NCI-H82 (cell line): Measurements from ENCODE around the gene EED.
"Not testable (repeated sequence)": the region's sequence is repeated elsewhere in the genome, so short reads cannot be mapped to it uniquely, and the experiment has no call there.

Source experiments
- DNase-seq: peaks from one replicate; lab custom pipeline; 2025; lab: John Stamatoyannopoulos, UW

EED gene

DNA sequence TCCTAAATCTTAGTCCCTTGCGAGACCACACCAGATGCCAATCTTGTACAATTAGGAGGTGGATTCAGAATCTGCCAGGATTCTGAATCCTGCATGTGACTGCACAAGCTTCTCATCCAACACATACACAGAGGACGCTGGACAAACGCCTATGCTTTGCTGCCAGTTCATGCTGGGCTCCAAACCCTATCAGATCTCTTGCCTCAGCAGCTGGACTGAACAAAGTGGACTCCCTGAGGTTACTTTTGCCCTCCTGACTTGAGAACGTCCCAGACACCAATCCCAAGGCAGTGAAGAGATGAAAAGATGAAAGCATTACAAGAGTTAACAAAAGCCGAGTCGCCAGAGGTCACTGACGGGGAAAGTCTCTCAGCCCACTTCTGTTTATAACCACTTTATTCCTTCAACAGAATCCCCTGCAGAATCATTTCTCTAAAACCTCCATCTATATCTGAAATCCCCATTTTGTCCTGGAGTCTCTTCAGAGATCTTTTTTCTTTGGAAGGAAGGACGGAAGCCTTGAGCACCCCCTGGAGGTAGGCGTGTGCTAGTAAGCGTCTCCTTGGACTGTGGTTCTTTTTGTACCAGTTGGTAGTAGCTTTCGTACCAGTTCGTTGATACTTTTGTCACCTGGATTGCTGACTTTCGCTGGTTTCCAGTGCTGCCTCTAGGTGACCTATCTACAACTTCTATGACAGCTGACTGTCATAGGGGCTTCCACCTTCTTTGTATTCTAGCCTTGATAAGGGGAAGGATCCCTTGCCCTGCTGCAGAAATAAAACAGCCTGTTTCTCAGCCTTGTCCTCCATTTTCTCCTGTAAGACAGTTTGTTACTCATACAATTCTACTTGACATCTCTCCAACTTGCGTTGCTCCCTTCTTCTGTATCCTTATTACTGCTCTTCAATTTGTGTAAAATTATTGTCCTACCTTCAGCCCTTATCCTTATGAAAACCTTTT lies 26.1 kb upstream of the EED start:
- peak; percentile 78 for DNase-seq

DNA sequence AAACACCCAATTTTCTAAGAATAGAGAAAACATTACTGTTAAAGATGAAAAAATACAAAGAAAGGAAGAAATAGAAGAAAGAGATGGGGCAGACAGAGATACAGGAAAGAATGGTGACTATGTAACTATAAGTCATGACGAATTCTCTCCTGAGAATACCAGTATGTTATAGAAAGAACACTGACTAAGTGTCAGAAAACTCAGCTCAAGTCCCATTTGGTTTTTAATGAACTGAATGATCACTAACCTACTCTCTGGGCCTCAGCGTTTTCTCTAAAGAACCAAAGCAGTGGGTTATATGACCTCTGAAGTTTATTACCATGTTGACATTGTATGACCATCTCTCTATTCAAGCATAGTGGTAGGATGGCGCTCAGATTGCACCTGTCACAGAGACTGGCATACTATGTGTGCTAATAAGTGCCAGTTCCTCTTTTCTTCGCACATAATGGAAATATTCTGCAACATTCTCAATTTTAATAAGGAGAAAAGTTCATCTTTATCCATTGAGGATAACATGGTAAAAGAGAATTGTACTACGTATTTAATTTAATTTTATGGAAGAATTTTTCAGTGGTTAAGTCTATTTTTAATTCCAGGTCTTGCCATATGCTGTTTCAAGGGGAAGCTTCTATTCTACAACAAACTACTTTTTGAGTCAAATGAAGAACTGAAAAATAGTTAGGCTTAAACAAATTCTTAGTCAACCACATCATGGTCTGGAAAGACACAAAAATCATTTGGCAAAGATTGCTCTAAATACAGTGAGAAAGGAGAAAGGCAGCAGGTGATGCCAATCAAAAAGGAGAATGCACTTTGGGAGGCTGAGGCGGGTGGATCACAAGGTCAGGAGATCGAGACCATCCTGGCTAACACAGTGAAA lies 25.0 kb upstream of the EED start:
- DNase-seq = no peak

DNA sequence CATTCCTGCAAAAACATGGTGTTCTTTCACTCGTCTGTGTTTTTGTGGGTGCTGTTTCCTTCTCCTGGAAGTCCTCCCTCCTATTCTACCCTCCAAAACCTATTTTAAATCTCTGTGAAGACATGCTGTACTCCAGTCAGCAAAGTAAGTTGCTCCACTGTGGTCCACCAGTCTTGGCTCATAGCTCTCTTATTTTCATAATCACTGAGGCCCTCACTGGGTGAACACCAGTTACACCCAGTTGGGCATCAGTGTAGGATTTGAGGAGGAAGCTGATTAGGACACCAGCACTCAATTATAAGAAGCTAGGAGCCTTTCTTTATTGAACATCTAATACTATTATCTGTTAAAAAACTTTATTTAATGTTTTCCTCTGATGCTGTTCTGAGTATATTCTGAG lies 23.9 kb upstream of the EED start:
- no peak for DNase-seq

DNA sequence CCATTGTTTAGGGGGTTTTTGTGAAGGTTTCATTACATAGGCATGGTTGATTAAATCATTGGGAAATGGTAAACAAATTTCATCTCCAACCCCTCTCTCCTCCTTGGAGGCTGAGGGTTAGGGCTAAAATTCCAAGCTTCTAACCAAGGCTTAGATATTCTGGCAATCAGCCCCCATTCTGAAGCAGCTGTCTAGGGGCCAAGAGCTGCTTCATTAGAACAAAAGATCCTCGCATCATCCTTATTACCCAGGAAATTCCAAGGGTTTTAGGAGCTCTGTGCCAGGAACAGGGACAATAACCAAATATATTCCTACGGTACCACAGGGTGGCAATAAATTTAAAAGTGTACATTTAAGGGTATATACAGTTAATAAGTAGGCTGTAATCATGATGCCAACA lies 22.5 kb upstream of the EED start:
- DNase-seq = no peak

DNA sequence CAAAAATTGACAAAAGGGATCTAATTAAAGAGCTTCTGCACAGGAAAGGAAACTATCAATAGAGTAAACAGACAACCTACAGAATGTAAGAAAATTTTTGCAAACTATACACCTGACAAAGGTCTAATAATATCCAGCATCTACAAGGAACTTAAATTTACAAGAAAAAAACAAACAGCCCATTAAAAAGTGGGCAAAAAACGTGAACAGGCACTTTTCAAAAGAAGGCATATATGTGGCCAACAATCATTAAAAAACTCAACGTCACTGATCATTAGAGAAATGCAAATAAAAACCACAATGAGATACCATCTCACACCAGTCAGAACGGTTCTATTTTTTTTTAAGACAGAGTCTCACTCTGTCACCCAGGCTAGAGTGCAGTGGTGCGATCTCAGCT lies 20.0 kb upstream of the EED start:
- not testable (repeated sequence) for DNase-seq

DNA sequence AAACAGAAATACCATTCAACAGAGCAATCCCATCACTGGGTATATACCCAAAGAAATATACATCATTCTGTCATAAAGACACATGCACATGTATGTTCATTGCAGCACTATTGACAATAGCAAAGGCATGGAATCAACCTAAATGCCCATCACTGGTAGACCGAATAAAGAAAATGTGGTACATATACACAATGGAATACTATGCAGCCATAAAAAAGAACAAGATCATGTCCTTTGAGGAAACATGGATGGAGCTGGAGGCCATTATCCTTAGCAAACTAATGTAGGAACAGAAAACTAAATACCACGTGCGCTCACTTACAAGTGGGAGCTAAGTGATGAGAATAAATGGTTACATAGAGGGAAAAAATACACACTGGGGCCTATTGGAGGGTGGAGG lies 19.2 kb upstream of the EED start:
- DNase-seq = not testable (repeated sequence)

DNA sequence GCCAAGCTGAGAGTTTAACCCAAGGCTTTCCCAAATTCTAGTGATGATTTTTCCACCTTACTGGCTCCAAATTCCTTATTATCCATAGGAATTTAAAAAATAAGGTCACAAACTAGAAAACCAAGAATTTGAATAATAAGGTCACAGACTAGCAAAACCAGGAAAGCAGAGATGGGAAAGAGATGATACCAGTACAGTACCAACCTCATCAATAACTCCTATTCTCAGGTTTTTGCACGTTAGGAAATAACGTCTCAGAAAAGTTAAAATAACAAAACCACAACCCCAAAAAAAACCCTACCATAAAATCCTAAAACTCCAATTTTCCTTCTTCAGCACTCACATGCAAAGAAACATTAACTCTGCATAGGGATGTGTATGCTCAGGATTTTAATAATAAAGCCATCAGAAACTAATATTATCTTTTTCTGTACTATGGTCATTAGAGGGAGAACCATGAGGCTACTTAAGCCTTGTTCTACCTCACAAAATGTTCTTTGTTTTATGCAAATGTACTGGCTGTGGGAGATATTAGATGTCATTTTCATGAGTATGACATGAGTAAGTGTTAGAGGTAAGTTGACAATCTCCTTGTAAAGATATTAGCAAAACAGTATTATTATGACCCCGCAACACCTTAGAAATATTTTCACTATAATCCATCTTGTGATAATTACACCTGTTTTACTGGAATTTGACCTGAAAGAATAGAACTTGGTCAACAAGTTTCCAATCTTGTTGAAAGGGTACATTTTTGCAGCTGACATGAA lies 16.1 kb upstream of the EED start:
- no peak for DNase-seq

DNA sequence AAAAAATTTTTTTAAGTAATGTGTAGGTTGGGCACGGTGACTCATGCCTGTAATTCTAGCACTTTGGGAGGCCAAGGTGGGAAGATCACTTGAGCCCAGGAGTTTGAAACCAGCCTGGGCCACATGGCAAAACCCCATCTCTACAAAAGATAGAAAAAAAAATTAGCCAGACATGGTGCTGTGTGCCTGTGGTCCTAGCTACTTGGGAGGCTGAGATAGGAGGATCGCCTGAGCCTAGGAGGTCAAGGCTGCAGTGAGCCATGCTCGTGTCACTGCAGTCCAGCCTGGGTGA lies 15.6 kb upstream of the EED start:
- DNase-seq = not testable (repeated sequence)

DNA sequence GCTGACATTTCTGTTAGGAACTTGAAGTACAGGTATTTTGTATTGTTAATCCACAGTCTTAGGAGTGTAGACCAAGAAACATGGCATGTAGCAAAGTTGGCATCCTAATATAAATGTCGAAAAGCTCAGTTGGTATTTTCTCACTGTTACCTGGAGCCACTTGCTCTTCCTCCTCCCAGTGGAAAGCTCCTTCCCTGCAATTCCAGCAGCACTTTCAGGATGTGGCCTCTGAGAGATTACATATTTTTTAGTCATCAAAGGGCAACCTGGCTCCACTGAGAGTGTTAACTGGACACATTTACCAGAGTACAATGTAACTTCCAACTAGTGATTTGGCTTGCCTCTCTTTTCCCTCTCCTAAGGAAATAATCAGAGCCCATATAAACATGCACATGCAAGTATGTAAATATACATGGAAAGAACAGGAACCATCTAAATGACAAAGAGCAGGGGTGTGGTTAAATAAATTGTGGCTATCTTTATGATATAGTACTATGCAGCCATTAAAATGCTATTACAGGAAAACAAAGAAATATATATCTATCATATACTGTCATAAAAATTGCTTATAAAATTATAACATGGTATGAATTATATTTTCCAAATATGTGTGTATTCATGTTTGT lies 14.3 kb upstream of the EED start:
- no peak for DNase-seq

DNA sequence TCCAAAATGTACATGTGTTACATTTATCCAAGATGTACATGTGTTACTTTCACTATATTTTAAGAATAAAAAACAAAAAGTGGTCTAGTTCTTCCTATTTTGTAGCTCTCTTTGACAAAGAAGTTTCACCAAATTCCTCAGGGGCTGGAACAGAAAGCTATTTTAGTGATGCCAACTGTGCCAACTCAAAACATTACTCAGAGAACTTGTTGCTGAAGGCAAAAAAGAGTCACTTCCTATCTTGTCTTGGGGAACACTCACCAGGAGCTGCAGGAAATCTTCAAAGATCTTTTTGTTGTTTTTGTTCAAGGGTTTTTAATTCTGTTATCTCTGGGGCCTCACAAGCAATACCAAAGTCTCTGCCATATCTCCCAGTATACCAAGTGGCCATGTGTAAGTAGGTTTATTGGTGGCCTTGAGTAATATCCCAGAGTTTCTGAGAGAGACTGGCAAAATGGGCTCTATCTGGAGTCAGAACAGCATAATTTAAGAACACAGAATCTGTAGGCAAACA lies 13.6 kb upstream of the EED start:
- no peak for DNase-seq

DNA sequence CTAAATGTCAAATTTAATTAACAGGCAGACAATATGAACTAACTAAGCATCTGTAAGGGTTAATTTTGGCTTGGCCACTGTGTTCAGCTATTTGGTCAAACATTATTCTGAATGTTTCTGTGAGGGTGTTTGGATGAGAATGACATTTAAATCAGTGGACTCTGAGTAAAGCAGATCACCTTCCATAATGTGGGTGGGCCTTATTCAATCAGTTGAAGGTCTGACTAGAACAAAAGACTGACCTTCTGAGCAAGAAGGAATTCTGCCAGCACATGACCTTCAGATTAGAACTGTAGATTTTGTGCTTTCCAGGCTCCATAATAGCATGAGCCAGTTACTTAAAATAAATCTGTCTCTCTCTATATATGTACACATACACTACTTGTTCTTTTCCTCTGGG lies 12.0 kb upstream of the EED start:
- no peak for DNase-seq

DNA sequence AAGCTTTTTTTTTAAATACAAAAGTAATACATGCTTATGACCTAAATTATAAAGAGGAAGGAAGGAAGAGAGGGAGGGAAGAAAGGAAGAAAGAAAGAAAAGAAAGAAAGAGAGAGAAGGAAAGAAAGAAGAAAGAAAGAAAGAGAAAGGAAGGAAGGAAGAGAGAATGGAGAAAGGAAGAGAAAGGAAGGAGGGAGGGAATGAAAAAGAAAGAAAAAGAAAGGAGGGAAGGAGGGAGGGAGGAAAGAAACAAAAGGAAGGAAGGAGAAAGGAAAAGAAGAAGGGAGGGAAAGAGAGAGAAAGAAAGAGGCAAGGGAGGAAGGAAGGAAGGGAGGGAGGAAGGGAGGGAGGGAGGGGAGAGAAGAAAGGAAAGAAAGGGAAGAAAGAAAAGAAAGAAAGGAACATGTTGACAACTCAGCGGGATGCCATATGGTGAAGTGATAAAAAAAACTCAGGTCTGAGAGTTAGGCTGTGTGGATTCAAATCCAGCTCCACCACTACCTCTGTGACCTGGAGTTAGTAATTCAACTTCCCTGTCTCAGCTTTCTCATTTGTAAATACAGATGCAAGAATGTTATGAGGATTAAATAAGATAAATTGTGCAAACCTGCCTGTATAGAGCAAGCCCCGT lies 9.6 kb upstream of the EED start:
- DNase-seq = peak; percentile 5

DNA sequence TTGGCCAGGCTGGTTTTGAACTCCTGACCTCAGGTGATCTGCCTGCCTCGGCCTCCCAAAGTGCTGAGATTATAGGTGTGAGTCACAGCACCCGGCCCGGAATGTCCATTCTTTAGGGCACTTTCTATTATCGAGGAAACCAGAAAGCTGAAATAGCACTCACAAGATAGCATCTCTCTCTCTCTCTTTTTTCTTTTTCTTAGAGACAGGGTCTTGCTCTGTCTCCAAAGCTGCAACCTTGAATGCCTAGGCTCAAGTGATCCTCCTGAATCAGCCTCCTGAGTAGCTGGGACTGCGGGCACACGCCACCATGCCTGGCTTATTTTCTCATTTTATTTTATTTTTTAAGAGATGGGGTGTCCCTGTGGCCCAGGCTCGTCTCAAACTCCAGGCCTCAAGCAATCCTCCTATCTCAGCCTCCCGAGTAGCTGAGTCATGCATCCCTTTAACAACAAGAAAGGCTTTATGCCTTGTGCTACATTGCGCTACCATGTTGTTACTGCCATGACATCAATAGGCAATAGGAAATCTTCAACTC lies 7.2 kb upstream of the EED start:
- DNase-seq = no peak

DNA sequence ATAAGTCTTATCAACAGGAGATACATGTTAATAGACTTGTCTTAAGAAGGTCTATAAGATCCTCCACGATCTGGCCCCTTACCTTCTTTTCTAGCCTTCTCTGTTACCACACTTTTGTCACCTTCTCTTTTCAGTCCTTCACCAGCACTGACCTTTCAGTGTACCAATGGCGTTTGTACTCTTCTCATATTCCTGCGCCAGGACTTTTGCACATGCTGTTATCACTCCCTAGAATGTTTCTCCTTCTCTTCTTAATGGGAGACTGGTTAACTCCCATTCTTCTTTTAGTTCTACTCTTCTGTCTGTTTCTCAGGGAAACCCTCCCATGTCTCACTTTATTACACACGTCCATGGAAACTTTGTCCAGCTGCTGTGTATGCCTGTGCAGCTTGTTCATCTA lies 4.4 kb upstream of the EED start:
- no peak for DNase-seq

DNA sequence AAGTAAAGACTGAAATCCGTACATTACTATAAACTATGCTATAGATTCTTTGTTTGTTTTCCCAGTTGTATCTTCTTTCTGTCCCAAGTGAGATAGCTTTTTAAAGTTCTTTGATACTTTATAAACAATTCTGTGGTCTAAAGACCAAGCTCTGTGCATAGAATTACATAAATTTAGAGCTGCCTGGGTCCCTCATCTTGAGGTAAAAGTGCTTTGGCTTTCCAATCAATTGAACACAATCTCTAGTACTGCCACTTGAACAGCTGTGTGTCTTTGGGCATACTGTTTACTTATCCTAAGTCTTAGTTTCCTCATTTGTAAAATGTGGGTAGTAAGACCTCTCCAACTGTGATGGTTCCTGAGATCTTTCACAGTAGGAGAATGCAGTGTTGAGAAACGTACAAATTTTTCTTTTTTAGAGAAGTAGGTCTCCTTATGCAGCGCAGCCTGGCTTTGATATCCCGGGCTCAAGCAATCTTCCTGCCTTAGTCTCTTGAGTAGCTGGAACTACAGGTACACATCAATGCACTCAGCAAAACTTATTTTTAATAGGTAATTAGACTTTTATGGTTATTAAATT lies 2.5 kb upstream of the EED start:
- no peak for DNase-seq

DNA sequence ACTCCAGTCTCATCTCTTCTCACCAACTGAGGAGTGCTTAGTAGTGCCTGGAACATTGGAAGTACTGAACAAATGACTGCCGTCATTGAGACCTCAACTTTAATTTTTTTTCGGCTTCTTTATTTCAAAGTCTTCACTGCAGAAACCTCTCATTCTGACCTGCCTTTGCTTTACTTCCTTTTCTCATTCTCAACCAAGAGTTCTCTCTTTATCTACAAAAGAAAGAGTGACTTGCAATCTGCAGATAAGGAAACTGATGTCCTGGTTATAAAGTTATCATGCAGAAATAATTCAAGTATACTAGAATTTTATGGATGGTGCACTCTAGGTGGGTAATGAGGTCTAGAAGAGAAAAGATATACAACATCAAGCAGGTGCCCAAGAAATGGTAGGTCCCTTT lies 1.2 kb upstream of the EED start:
- DNase-seq = no peak

DNA sequence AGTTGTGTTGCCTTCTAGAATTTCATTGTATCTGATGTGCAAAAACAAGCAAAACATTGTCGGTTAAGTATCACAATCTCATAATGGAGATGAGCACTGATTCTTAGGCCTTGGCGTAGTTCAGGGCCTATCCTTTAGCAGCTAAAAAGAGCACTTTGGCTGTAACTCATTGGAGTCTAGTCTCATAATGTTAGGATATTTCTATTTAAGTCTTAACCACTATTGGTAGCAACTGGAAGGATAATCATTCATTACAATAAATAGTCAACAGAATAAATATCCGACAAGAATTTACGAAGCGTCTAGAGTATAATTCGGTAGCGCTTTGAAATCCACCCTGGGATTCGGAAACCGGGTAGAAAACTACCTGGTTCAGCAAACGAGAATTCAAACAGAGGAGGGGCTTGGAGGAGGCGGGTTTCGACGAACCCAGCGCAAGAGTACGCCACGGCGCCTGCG lies 461 bp upstream of the EED start:
- DNase-seq = peak; percentile 88

DNA sequence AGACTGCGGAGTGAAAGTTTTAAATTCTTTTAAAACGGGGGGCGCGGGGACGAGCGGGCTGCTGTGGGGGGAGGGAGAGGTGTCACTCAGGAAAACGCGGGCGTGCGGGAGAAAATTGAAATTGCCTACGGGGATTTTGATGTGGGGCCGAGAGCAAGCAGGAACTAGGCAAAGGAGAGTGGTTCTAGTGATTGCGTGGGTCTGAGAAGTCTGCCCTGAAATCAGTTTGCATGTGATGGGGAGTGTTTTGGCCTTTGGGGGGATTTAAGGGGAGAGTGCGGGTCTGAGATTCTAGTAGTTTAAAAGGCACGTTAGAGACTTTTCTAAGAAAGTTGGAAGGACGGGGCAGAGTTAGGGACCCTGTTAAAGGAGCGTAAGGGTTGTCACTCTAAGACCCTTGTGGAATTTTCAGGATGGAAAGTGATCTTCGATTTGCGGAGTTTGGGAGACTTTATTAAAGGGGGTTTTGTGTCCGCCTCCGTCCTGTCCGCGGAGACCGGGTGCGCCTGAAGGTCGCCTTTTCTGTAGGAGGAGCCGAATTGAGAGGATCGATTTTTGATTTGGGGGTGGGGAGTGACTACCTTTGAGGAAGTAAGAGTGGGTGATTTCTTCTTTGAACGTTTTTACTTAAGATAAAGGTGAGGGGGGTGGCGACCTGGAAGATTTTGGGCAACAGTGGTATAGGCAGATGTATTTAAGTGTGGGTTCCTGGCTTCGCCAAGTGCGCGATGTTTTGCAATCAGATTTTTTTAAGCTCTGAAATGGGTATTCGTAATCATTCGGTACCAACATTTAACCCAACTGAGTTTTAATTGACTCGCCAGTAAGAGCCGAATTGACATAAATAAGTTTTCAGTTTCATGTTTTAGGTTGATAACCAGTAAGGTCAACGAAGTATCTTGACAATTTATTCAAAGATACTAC lies 1.1 kb downstream of the EED start:
- peak; percentile 37 for DNase-seq

DNA sequence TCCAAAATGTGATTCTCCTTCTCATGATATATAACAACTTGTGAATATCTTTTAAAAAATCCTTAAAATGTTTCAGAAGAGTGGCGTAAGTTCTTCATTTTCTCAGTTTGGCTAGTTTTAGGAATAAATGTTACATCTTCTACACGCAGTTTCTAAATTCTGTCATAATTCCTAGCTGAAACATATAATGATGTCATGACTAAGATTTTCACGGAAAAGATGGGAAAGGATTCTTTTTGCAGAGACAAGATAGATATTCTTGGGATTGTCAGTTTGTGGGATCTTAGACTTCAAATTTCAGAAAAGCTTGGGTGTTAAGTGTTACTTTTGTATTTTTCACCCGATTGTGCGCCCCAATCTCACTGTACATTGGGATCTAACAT lies 1.7 kb downstream of the EED start:
- DNase-seq = no peak
